ENCODE measurements around the gene THOC5. TPM values are rescaled to one million over a fixed set of nuclear protein-coding genes. Genes with fewer than 3 reads are reported as not detected.

Gene THOC5
- total and polyA plus RNA-seq, 8 donors: 11.8 to 21.7 (median 17.3) TPM

GRCh38 chr22:29541845-29542244, 11.7 kb downstream of the THOC5 start:
- 94% methylated on average over 1 of the region's 1 CpG for WGBS, 2 donors
- peaks cover 4 to 34% (median 8%) of the 10 kb centered on the region in 3 donors for H3K36me3 ChIP-seq
- peak in 1 of 4 donors; percentile 33 for ATAC-seq
- no peak overlapping the region for H3K27ac ChIP-seq
- H3K4me1 ChIP-seq: no peaks in the 10 kb centered on the region
- no peak for DNase-seq
- no peak for TF ChIP-seq CTCF (IDR thresholded peaks at IDR 0.05)
- H3K9me3 ChIP-seq: no peaks in the 10 kb centered on the region
- intact Hi-C loops (cut with DNase I): no loop called here
- no peak for FAIRE-seq
- no peak overlapping the region for H3K4me3 ChIP-seq
- H3K27me3 ChIP-seq: no peaks in the 10 kb centered on the region

- Histone ChIP-seq H3K27ac (no peak overlapping the region), H3K4me3 (no peak overlapping the region), H3K36me3 (peaks cover 4 to 50% (median 13%) of the 10 kb centered on the region in 3 donors)
Measured at GRCh38 chr22:29539105-29539504, 14.5 kb downstream of the THOC5 start.

GRCh38 chr22:29536411-29536810, 17.1 kb downstream of the THOC5 start:
- FAIRE-seq (no peak), DNase-seq (no peak), ATAC-seq (no peak)
- H3K4me3 ChIP-seq: no peak overlapping the region
- H3K27ac ChIP-seq: no peak overlapping the region
- no peaks in the 10 kb centered on the region for H3K4me1 ChIP-seq
- WGBS, 2 donors: 91 to 92% methylated on average over 3 of the region's 3 CpGs
- no peaks in the 10 kb centered on the region for H3K27me3 ChIP-seq
- TF ChIP-seq CTCF (IDR thresholded peaks at IDR 0.05): no peak
- no peaks in the 10 kb centered on the region for H3K9me3 ChIP-seq
- intact Hi-C loops (cut with DNase I): no loop called here
- H3K36me3 ChIP-seq: peaks cover 4 to 41% (median 8%) of the 10 kb centered on the region in 3 donors

More at GRCh38 chr22:29539105-29539504, 14.5 kb downstream of the THOC5 start:
- intact Hi-C loops (cut with DNase I): no loop called here
- TF ChIP-seq CTCF (IDR thresholded peaks at IDR 0.05): no peak
- ATAC-seq (no peak), FAIRE-seq (no peak), DNase-seq (no peak)
- H3K4me1 ChIP-seq: no peaks in the 10 kb centered on the region
- H3K27me3 ChIP-seq: no peaks in the 10 kb centered on the region
- 87 to 94% methylated on average over 3 of the region's 3 CpGs for WGBS, 2 donors
- no peaks in the 10 kb centered on the region for H3K9me3 ChIP-seq

GRCh38 chr22:29531419-29531818, 22.1 kb downstream of the THOC5 start:
- Histone ChIP-seq H3K36me3 (peaks cover 0 to 48% (median 7%) of the 10 kb centered on the region in 3 donors), H3K4me3 (no peak overlapping the region), H3K27me3 (no peaks in the 10 kb centered on the region), H3K4me1 (no peaks in the 10 kb centered on the region), H3K9me3 (no peaks in the 10 kb centered on the region), H3K27ac (no peak overlapping the region)
- 85 to 88% methylated on average over 4 of the region's 4 CpGs for WGBS, 2 donors
- TF ChIP-seq CTCF (IDR thresholded peaks at IDR 0.05): no peak
- no peak for FAIRE-seq
- DNase-seq: no peak
- ATAC-seq: no peak
- intact Hi-C loops (cut with DNase I): no loop called here

- no peaks in the 10 kb centered on the region for H3K27me3 ChIP-seq
- no peaks in the 10 kb centered on the region for H3K9me3 ChIP-seq
- ATAC-seq: no peak
- H3K27ac ChIP-seq: no peak overlapping the region
- H3K4me3 ChIP-seq: no peak overlapping the region
- H3K4me1 ChIP-seq: no peaks in the 10 kb centered on the region
- 85 to 94% methylated on average over 4 of the region's 4 CpGs for WGBS, 2 donors
- intact Hi-C loops (cut with DNase I): no loop called here
- peaks cover 0 to 49% (median under 1%) of the 10 kb centered on the region in 3 donors for H3K36me3 ChIP-seq
- DNase-seq: no peak
- FAIRE-seq: no peak
- TF ChIP-seq CTCF (IDR thresholded peaks at IDR 0.05): no peak
Measured at GRCh38 chr22:29530716-29531115, 22.8 kb downstream of the THOC5 start.
